Cerebellar nuclear complex (tissue), 1 donor: Measurements from ENCODE around the gene ZNF219.

ENCODE experiments used
- DNase-seq, 2 experiments: peaks; one replicate each; lab custom pipeline; 2025; lab: John Stamatoyannopoulos, UW

ZNF219 gene

GRCh38 chr14:21098076-21098891 is at the start of gene ZNF219:
TSS of gene ZNF219 (minus strand) at chr14:21098655. CDS start at chr14:21093591, 5,064 bp downstream.
- peak in 1 of 2 experiments; percentile 23 for DNase-seq

- no peak for DNase-seq
Measured at GRCh38 chr14:21145437-21145836, 47.0 kb upstream of the ZNF219 start.

- DNase-seq = no peak
Measured at GRCh38 chr14:21142357-21142756, 43.9 kb upstream of the ZNF219 start.

- no peak for DNase-seq
Measured at GRCh38 chr14:21136024-21136423, 37.6 kb upstream of the ZNF219 start.

- no peak for DNase-seq
Measured at GRCh38 chr14:21133901-21134300, 35.4 kb upstream of the ZNF219 start.

GRCh38 chr14:21123429-21123828 is 25.0 kb upstream of the ZNF219 start:
- DNase-seq = no peak

GRCh38 chr14:21121122-21121521 is 22.7 kb upstream of the ZNF219 start:
- no peak for DNase-seq

GRCh38 chr14:21120686-21121085 is 22.2 kb upstream of the ZNF219 start:
- no peak for DNase-seq

- DNase-seq = no peak
Measured at GRCh38 chr14:21118933-21119332, 20.5 kb upstream of the ZNF219 start.

- no peak for DNase-seq
Measured at GRCh38 chr14:21113369-21113768, 14.9 kb upstream of the ZNF219 start.

GRCh38 chr14:21112255-21112654 is 13.8 kb upstream of the ZNF219 start:
- no peak for DNase-seq

- DNase-seq = no peak
Measured at GRCh38 chr14:21109377-21110138, 11.1 kb upstream of the ZNF219 start.

- no peak for DNase-seq
Measured at GRCh38 chr14:21108791-21109190, 10.3 kb upstream of the ZNF219 start.

- DNase-seq = no peak
Measured at GRCh38 chr14:21107283-21107800, 8.9 kb upstream of the ZNF219 start.

GRCh38 chr14:21106498-21107282 is 8.2 kb upstream of the ZNF219 start:
- DNase-seq = peak; percentile 27 to 83

- DNase-seq = no peak
Measured at GRCh38 chr14:21106176-21106497, 7.7 kb upstream of the ZNF219 start.

- DNase-seq = no peak
Measured at GRCh38 chr14:21105095-21105494, 6.6 kb upstream of the ZNF219 start.

- peak in 1 of 2 experiments; percentile 60 for DNase-seq
Measured at GRCh38 chr14:21104448-21105060, 6.1 kb upstream of the ZNF219 start.

- peak; percentile 74 to 75 for DNase-seq
Measured at GRCh38 chr14:21103710-21104447, 5.4 kb upstream of the ZNF219 start.

GRCh38 chr14:21103411-21103709 is 4.9 kb upstream of the ZNF219 start:
- peak in 1 of 2 experiments; percentile 84 for DNase-seq
